ENCODE data around the gene RYK. TPM values are rescaled to one million over a fixed set of nuclear protein-coding genes. Genes with fewer than 3 reads are reported as not detected.
"Not testable (repeated sequence)": the region's sequence is repeated elsewhere in the genome, so short reads cannot be mapped to it uniquely, and the experiment has no call there.

RYK gene
- total and polyA plus RNA-seq, 2 experiments from 2014 or later: 22.8 to 100 TPM

GRCh38 chr3:134279466-134279865 is 28.8 kb upstream of the RYK start:
- H3K4me2 ChIP-seq (ENCODE audit: unreplicated experiment): no peak overlapping the region
- no peak for TF ChIP-seq EZH2 (IDR thresholded peaks at IDR 0.05; ENCODE audit: insufficient read depth, poor library complexity, severe bottlenecking)
- TF ChIP-seq EZH2phosphoT487 (IDR thresholded peaks at IDR 0.05; ENCODE audit: insufficient read depth, low read depth): no peak
- no peak overlapping the region for H3K4me3 ChIP-seq
- H3K79me2 ChIP-seq (ENCODE audit: insufficient read depth): no peaks in the 10 kb centered on the region
- no peak overlapping the region for H3K9ac ChIP-seq
- H4K20me1 ChIP-seq (ENCODE audit: insufficient read depth): no peaks in the 10 kb centered on the region
- H3F3A ChIP-seq (ENCODE audit: insufficient read depth): no peaks in the 10 kb centered on the region
- WGBS, 2 experiments (ENCODE audit: low coverage in 1 of 2, low lambda C conversion rate in 2 of 2, missing lambda C conversion rate in 2 of 2): 7 to 16% methylated on average over 2 of the region's 2 CpGs
- no peaks in the 10 kb centered on the region for H3K9me3 ChIP-seq (ENCODE audit: low read depth)
- H3K36me3 ChIP-seq (ENCODE audit: low read depth): no peaks in the 10 kb centered on the region
- H3K9me2 ChIP-seq (ENCODE audit: insufficient read depth): no peaks in the 10 kb centered on the region
- no peak overlapping the region for H2AFZ ChIP-seq
- H3K27me3 ChIP-seq (replicated peaks; ENCODE audit: insufficient read depth): no peaks in the 10 kb centered on the region
- H3K27ac ChIP-seq: no peak overlapping the region
- in situ Hi-C loops (cut with MboI): no loop called here
- H3K4me1 ChIP-seq (ENCODE audit: insufficient read depth): no peaks in the 10 kb centered on the region
- no peak for DNase-seq

- Histone ChIP-seq H3K4me1 (ENCODE audit: insufficient read depth) (no peaks in the 10 kb centered on the region), H3K79me2 (ENCODE audit: insufficient read depth) (no peaks in the 10 kb centered on the region), H3K9ac (no peak overlapping the region), H4K20me1 (ENCODE audit: insufficient read depth) (no peaks in the 10 kb centered on the region), H3K4me2 (ENCODE audit: unreplicated experiment) (no peak overlapping the region), H2AFZ (no peak overlapping the region), H3K9me3 (ENCODE audit: low read depth) (no peaks in the 10 kb centered on the region), H3K27ac (no peak overlapping the region), H3K27me3 (replicated peaks; ENCODE audit: insufficient read depth) (no peaks in the 10 kb centered on the region), H3K4me3 (no peak overlapping the region), H3K36me3 (ENCODE audit: low read depth) (no peaks in the 10 kb centered on the region), H3K9me2 (ENCODE audit: insufficient read depth) (no peaks in the 10 kb centered on the region), H3F3A (ENCODE audit: insufficient read depth) (no peaks in the 10 kb centered on the region)
- WGBS, 2 experiments (ENCODE audit: low coverage in 1 of 2, low lambda C conversion rate in 2 of 2, missing lambda C conversion rate in 2 of 2): 59 to 63% methylated on average over 3 of the region's 3 CpGs
- no peak for DNase-seq
- no peak for TF ChIP-seq EZH2phosphoT487 (IDR thresholded peaks at IDR 0.05; ENCODE audit: insufficient read depth, low read depth)
- in situ Hi-C loops (cut with MboI): no loop called here
Measured at GRCh38 chr3:134277066-134277660, 26.5 kb upstream of the RYK start.

GRCh38 chr3:134276086-134276485 is 25.4 kb upstream of the RYK start:
- H3K9me3 ChIP-seq (ENCODE audit: low read depth): no peaks in the 10 kb centered on the region
- no peaks in the 10 kb centered on the region for H3K27me3 ChIP-seq (replicated peaks; ENCODE audit: insufficient read depth)
- H4K20me1 ChIP-seq (ENCODE audit: insufficient read depth): no peaks in the 10 kb centered on the region
- DNase-seq: no peak
- H3K4me3 ChIP-seq: no peak overlapping the region
- TF ChIP-seq EZH2 (IDR thresholded peaks at IDR 0.05; ENCODE audit: insufficient read depth, poor library complexity, severe bottlenecking): no peak
- no peak for TF ChIP-seq EZH2phosphoT487 (IDR thresholded peaks at IDR 0.05; ENCODE audit: insufficient read depth, low read depth)
- in situ Hi-C loops (cut with MboI): no loop called here
- no peaks in the 10 kb centered on the region for H3K9me2 ChIP-seq (ENCODE audit: insufficient read depth)
- H2AFZ ChIP-seq: no peak overlapping the region
- no peak overlapping the region for H3K4me2 ChIP-seq (ENCODE audit: unreplicated experiment)
- no peak overlapping the region for H3K9ac ChIP-seq
- H3F3A ChIP-seq (ENCODE audit: insufficient read depth): no peaks in the 10 kb centered on the region
- no peaks in the 10 kb centered on the region for H3K4me1 ChIP-seq (ENCODE audit: insufficient read depth)
- H3K27ac ChIP-seq: no peak overlapping the region
- H3K79me2 ChIP-seq (ENCODE audit: insufficient read depth): no peaks in the 10 kb centered on the region
- 67% methylated on average over 3 of the region's 3 CpGs for WGBS, 2 experiments (ENCODE audit: low coverage in 1 of 2, low lambda C conversion rate in 2 of 2, missing lambda C conversion rate in 2 of 2)
- H3K36me3 ChIP-seq (ENCODE audit: low read depth): no peaks in the 10 kb centered on the region

GRCh38 chr3:134275110-134275509 is 24.5 kb upstream of the RYK start:
- H3K27ac ChIP-seq; H3K9me2 ChIP-seq (ENCODE audit: insufficient read depth); H3K4me2 ChIP-seq (ENCODE audit: unreplicated experiment); H3K9me3 ChIP-seq (ENCODE audit: low read depth); H2AFZ ChIP-seq; H3K36me3 ChIP-seq (ENCODE audit: low read depth); H3F3A ChIP-seq (ENCODE audit: insufficient read depth); in situ Hi-C loops (cut with MboI); H4K20me1 ChIP-seq (ENCODE audit: insufficient read depth); DNase-seq; H3K79me2 ChIP-seq (ENCODE audit: insufficient read depth); H3K27me3 ChIP-seq (replicated peaks; ENCODE audit: insufficient read depth); H3K9ac ChIP-seq; H3K4me1 ChIP-seq (ENCODE audit: insufficient read depth); H3K4me3 ChIP-seq: not testable (repeated sequence)

- no peaks in the 10 kb centered on the region for H3K4me1 ChIP-seq (ENCODE audit: insufficient read depth)
- H3K27me3 ChIP-seq (replicated peaks; ENCODE audit: insufficient read depth): no peaks in the 10 kb centered on the region
- H3K27ac ChIP-seq: no peak overlapping the region
- no peaks in the 10 kb centered on the region for H3K9me2 ChIP-seq (ENCODE audit: insufficient read depth)
- no peaks in the 10 kb centered on the region for H3K79me2 ChIP-seq (ENCODE audit: insufficient read depth)
- H3K9me3 ChIP-seq (ENCODE audit: low read depth): no peaks in the 10 kb centered on the region
- H3K4me2 ChIP-seq (ENCODE audit: unreplicated experiment): no peak overlapping the region
- no peaks in the 10 kb centered on the region for H3K36me3 ChIP-seq (ENCODE audit: low read depth)
- H3F3A ChIP-seq (ENCODE audit: insufficient read depth): no peaks in the 10 kb centered on the region
- no peak overlapping the region for H3K4me3 ChIP-seq
- H4K20me1 ChIP-seq (ENCODE audit: insufficient read depth): no peaks in the 10 kb centered on the region
- in situ Hi-C loops (cut with MboI): no loop called here
- TF ChIP-seq EZH2phosphoT487 (IDR thresholded peaks at IDR 0.05; ENCODE audit: insufficient read depth, low read depth) (no peak), EZH2 (IDR thresholded peaks at IDR 0.05; ENCODE audit: insufficient read depth, poor library complexity, severe bottlenecking) (no peak)
- H3K9ac ChIP-seq: no peak overlapping the region
- H2AFZ ChIP-seq: no peak overlapping the region
- DNase-seq: peak; percentile 38
Measured at GRCh38 chr3:134274571-134274970, 23.9 kb upstream of the RYK start.

Measured in GM23248 (cell line).